HG03575 (cell line): ENCODE results near the gene METRN.
"Not testable (repeated sequence)": the region's sequence is repeated elsewhere in the genome, so short reads cannot be mapped to it uniquely, and the experiment has no call there.

Experiments
- ATAC-seq: cut with Tn5 transposase; IDR thresholded peaks from one replicate; pipeline ENCODE4 v1.9.1; 2021; ENCODE audit not compliant: unreplicated experiment, insufficient number of reproducible peaks, low FRiP score; ENCODE audit errors: extremely low read depth

METRN gene

DNA sequence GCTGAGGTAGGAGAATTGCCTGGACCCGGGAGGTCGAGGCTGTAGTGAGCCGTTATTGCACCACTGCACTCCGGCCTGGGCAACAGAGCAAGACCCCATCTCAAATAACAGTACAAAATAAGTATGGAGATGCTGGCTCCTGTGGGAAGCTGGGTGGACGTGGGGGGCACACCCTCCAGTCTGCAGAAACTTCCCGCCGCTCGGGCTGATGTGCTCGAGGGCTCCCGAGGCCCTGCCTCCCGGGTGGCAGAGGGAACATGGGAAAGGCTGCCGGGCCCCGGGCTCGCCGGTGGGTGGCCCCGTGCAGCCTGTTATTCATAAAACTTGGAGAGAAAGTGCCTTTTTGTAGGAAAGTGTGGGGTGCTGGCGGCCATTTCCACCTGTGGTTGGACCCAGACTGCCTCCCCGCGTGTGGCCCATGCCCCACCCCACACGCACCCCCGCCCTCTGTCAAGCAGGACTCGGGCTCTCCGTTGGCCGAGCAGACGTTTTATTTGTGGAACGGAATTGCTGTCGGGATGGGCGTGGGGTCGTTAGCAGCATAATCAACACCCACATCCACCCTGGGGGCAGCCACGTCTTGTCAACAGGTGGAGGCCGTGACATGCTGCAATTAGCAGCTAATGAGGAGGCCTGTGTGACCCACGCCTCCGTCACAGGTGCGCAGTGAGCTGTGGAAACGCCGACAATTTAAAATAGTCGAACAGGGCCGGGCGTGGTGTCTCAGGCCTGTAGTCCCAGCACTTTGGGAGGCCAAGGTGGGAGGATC lies 33.2 kb downstream of the METRN start:
- ATAC-seq: no peak

DNA sequence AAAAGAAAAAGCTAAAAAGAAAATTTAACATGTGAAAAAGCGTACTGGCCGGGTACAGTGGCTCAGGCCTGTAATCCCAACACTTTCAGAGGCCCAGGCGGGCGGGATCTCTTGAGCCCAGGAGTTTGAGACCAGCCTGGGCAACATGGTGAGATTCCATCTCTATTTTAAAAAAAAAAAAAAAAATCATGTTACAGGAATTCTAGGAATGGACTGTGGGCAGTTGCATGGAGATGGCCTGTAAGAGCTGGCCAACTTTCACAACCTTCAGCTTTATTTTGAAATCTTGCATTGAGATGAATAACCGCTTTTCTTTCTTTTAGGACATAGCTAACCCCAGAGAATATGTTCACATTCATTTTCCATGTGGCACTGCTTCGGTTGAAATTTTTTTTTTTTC lies 34.1 kb downstream of the METRN start:
- no peak for ATAC-seq

DNA sequence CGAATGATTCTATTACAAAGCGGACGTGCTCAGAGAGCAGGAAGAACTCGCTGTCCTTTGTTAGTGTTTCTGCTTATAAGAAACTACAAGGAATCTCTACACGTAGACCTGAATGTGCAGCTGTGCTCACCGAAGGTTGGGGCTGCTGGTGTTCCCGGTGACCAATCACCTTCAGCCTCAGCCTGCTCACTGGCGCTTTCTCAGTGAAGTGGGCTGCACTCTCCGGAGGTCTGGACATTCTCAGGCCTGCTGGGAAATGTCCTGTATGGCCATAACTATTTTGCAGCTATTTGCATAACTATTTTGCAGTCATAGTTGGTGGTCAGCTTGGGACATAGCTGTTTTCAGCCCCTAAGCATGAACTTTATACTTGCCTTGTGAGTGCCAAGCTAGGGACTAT lies 35.6 kb downstream of the METRN start:
- no peak for ATAC-seq

DNA sequence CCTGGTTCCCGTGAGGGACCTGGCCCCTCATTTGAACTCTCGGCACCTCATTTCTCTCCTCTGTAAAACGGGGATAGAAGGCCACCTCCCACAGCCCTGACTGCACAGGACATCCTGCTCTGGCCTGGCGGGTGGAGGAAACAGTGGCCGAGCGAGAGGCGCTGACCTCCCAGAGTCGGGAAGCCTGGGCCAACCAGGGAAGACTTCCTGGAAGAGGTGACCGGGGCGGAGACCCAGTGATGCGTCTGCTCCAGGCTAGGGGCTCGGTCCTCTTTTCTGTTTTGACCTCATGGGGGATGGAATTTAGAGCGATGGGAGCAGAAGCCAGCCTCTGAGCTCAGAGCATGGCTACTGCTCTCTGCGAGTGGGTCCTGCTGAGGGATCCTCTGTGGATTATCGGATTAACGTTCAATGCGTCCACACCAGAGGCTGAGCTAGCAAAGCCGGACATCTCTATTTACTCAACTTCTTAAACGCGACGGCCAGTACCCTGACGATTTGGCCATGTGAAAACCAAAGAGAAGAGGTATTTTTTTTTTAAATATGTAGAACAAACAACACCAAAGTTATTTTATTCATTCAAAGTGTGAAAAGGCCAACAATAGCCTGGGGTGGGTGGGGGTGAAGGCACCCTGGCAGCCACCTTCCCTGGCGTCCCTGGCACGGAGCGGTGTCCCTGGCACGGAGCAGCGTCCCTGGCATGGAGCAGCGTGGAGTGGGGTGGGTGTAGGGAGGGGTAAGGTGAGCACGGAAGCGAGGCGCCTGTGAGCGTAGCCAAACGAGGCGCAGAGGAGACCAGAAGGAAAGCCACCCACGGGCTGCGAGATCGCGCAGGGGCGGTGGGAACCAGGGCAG lies 36.5 kb downstream of the METRN start:
- ATAC-seq: no peak

DNA sequence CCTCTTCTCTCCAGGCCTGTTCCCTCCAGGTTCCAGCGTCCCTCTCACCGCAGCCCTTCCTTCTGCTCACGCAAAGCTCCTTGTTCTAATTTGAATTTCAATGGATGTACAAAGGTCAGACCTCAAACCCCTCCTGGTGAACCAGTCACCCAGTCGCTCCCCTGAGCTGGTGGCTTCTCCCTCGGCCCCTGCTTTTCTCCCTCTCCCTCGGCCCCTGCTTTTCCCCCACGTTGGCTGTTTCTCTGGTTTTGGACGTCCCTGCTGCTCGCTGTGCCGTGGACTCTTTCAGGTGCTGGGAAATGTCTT lies 37.0 kb downstream of the METRN start:
- ATAC-seq: no peak

DNA sequence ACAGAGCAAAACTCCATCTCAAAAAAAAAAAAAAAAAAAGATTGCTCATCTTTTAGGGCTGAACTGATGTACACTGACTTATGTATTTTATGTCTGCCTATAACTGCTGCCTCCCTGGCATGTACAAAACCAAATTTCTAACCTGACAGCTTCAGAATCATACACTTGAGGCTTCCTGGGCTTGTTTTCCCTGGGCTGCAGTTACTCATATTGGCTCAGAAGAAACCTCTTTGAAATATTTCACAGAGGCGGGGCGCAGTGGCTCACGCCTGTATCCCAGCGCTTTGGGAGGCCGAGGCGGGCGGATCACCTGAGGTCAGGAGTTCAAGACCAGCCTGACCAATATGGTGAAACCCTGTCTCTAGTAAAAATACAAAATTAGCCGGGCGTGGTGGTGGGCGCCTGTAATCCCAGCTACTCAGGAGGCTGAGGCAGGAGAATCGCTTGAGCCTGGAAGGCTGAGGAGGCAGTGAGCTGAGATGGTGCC lies 39.2 kb downstream of the METRN start:
- ATAC-seq: not testable (repeated sequence)

DNA sequence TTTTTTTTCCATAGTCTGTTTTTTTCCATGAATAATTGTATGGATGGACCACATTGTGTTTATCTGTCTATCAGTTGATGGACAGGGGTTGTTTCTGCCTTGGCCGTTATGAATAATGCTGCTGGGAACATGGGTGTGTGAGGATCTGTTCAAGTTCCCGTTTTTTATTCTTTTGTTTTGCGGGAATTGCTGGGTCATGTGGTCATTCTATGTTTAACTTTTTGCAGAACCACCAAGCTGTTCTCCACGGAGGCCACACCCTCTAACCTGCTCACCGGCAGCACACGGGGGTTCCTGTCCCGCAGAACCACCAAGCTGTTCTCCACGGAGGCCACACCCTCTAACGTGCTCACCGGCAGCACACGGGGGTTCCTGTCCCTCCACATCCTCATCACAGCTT lies 39.7 kb downstream of the METRN start:
- no peak for ATAC-seq

DNA sequence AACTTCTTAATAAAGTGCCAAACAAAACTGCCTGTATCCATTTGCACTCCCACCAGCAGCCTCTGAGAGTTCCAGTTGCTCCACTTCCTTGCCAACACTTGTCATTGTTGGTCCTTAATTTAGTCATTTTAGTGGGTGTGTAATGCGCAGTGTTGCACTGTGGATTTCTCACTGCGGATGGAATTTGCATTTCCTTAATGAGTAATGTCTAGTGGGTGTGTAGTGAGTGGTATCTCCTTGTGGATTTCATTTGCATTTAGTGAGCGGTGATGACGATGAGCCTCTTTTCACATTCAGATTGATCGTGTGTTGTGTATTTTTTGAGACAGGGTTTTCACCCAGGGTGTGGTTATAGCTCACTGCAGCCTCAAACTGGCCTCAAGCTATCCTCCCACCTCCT lies 41.5 kb downstream of the METRN start:
- no peak for ATAC-seq

DNA sequence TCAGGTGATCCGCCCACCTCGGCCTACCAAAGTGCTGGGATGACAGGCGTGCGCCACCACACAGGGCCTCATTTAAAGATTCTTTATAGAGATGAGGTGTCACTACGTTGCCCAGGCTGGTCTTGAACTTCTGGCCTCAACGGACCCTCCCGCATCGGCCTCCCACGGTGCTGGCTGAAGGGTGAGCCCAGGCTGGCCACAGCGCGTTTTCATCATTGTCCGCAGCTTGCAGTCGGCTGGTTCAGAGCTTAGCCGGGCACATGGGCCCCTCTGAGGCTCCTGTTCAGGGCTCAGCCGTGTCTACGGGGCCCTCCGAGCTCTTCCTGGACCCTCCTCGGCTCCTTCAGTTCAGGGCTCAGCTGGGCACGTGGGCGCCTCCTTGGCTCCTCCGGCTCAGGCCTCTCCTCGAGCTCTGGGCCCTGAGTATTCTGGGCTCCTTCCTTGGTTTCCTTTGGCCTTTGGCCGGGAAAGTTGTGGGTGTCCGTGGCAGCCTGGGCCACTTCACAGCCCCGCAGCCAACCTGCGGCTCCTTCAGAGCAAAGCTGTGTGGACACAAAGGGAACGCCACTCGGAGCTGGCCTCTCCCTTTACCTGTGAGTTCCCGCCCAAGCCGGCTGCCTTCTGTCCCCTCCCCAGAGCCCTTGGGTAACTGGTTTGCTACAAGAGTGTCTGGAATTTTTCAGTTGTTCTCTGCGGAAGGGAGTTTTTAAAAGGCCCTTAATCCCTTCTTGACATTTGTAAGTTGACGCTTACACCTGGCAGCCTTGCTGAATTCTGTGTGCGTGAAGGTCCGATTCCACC lies 44.4 kb downstream of the METRN start:
- no peak for ATAC-seq

DNA sequence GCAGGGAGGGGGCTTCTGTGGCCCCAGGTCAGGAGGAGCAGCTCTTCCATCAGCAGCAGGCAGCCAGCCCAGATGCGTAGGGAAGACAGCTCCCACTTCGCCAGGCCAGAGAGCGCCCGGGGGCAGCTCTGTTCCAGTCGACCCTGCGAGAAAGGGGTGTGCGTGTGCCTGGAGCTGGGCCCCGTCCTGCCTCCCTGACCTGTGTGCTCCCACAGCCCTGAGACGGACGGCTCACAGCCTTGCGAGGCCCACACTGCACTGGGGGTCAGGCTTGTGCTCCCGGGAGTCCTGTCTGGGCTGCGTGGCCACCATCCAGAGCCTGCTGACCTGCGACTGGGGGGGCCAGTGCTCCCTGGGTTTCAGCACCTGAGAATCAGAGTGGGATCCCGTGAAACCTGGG lies 45.1 kb downstream of the METRN start:
- ATAC-seq: no peak

DNA sequence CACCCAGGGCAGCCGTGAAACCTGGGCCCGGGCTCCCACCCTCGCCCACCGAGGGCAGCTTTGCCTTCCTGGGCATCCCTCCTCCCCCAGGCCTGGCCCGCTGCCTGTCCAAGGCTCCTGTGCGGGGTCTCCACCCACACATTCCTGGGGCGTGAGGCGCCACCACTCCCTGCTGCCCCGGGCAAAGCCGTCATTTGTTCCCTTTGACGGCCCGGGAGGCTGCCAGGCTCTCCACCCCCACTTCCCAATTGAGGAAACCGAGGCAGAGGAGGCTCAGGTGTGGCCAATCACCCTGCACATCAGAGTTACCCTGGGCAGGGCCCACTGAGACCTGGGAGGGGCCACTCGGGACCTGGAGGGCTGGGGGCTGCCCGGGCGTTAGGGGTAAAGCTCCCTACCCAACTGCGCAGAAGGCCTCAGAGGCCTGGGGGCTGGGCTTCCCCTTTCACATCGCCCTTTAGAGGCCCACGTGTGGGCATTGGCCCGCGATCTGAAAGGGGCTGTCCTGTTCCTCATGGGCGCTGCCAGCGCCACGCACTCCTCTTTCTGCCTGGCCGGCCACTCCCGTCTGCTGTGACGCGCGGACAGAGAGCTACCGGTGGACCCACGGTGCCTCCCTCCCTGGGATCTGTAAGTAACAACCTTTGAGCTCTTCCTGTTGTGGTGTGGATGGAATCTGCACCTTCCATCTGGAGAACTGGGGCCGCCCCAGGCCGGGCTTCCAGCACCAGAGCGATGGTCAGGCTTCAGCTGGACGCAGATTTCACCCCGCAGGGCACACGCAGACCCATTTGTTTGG lies 45.8 kb downstream of the METRN start, which contains the start of gene MSLN:
Gene MSLN, plus strand, starts transcription at position 190 of the 799 bp plus-strand sequence. CDS start 1,947 bp downstream, outside the sequence.
- no peak for ATAC-seq

DNA sequence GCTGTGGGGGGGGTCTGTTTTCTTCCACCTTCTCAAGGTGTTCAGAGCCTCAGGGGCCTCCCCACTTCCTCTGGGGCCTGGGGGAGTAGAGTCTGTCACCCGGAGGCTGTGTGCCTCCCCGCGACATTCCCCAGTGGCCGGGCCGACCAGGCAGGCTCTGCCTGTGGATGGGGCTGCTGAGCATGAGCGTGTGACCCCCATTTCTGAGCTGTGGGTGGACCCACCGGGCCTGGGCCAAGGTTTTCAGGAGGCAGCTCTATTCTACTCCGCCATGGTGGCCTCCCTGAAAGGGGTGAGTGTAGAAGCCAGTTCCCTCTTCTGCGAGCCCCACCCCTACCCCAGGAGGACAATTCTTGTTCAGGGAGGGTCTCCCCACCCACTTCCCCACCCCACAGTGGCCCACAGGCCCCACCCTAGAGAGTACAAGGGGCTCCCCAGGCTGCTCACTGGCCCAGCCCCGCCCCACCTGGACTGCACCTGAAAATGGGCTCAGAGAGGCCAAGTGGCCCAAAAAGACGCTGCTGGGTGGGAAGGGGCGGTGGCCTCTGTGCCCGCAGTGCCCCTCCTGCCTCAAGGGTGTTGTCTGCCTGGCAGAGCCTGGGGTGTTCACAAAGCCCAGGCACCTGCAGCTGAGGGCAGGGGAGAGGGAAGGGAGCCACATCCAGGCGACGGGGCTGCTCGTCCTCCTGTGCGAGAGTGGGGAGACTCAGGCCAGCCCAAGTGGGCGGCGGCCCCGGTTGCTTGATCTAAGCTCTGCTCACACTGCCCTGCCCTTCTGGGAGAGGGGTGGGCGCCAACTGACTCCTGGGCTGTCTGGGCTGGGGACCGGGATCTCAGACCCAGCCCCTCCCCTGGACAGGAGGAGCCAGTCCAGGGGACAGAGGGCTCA lies 47.0 kb downstream of the METRN start:
- ATAC-seq: no peak

DNA sequence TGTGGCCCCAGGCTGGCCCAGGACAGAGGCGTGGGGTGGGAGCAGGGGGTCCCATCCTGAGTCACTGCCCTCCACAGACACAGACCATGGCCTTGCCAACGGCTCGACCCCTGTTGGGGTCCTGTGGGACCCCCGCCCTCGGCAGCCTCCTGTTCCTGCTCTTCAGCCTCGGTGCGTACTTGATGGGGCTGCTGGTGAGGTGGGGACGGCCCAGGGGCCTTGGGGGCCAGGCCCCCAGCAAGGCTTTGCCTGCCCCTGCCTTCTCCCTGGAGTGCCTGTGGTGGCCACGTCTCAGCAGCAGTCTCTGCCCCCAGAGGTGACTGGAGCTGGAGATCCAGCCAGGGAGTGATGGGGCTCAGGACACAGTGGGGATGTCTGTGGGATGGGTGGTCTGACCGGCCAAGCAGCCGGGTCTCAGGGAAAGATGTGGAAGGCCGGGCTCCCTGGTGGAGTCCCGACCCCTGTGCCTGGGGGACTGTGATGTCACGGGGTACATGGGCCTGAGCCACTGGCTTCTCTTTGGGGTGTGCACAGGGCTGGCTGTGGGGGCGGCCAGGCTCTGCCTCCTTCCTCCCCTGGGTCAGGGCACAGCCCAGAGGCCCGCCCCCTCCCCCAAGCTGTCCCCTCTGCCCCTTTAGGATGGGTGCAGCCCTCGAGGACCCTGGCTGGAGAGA lies 47.8 kb downstream of the METRN start:
- ATAC-seq: no peak

DNA sequence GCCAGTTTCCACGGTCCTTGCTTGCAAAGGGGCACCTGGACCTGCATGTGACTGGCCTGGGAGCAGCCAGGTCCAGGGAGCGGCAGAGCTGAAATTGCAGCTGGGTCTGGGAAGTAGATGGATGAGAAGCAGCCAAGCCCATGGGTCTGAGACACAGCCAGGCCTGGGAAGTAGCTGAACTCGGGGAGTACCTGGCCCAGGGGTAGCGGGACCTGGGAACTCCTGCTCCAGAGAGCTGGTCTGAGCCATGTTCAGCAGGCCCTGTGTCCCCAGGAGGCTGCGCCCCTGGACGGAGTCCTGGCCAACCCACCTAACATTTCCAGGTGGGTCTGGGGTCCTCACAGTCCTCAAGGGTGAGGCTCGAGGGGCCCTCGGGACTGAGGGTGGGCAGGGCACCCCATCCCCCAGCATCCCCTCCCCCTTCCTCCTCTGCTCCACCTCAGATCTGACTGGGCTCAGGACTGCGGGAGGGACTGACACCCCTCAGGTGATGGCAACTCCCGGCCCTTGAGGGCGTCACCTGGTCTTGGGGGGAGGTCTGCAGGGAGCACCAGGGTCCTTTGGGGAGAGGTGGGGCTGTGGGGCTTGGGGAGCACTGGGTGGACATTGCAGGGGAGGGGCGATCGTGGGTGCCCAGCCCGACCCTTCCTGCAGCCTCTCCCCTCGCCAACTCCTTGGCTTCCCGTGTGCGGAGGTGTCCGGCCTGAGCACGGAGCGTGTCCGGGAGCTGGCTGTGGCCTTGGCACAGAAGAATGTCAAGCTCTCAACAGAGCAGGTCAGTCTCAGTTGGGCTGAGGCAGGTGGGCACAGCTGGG lies 48.7 kb downstream of the METRN start:
- no peak for ATAC-seq

DNA sequence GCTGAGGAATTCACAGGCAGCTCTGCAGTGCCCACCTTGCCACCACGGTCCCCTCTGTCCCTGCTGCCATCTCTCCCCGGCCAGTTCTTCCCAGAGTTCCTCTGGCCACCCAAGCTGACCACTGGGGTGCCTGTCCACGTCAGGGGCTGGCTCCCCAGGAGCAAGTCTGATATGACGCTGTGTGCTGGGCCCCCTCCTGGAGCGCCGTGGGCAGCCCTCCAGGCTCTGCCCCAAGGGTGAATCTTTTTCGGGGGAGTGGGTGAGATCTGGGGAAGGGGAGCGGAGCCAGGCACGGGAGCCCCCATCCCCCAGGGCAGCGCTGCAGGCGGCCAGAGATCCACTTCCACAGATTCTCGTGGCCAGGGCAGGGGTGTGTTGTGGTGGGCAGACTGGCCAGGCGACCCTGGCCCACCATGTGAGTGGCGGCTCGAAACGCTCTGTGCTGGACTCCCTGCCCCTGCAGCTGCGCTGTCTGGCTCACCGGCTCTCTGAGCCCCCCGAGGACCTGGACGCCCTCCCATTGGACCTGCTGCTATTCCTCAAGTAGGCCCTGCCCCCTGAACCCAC lies 49.3 kb downstream of the METRN start:
- no peak for ATAC-seq

DNA sequence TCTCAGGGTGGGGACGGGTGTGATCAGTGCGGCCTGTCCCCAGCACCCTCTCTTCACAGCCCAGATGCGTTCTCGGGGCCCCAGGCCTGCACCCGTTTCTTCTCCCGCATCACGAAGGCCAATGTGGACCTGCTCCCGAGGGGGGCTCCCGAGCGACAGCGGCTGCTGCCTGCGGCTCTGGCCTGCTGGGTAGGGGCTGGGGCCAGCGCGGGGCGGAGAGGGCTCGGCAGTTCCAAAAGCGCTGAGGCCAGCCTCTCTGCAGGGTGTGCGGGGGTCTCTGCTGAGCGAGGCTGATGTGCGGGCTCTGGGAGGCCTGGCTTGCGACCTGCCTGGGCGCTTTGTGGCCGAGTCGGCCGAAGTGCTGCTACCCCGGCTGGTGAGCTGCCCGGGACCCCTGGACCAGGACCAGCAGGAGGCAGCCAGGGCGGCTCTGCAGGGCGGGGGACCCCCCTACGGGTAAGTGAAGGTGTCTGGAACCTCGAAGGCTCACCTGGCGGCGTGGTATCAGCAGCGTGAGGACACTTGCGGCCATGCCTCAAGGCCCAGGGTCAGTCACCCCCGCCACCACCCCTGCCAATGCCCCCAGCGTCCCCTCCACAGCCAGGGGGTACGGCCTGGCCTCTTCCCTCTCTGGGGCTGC lies 50.0 kb downstream of the METRN start:
- no peak for ATAC-seq
